Suppressor macrophage (primary cell): ENCODE measurements around the gene CANT1.
"Not testable (repeated sequence)": the region's sequence is repeated elsewhere in the genome, so short reads cannot be mapped to it uniquely, and the experiment has no call there.

ENCODE experiments used
- DNase-seq, 4 experiments: peaks; one replicate each; pipeline ENCODE4 v3.0.0-alpha.2; 2020 to 2022

Gene CANT1

GRCh38 chr17:78976907-78977680 lies 32.5 kb downstream of the CANT1 start:
- DNase-seq, result no peak

- DNase-seq, result peak; percentile 5 to 55 (median 34)
These were observed 34.7 kb downstream of the CANT1 start for GRCh38 chr17:78974635-78975591.

- no peak for DNase-seq
These were observed 35.6 kb downstream of the CANT1 start for GRCh38 chr17:78973792-78974520.

- DNase-seq, result no peak
These were observed 36.4 kb downstream of the CANT1 start for GRCh38 chr17:78973196-78973595.

- no peak for DNase-seq
These were observed 37.0 kb downstream of the CANT1 start for GRCh38 chr17:78972507-78973105.

- no peak for DNase-seq
These were observed 37.6 kb downstream of the CANT1 start for GRCh38 chr17:78971756-78972506.

- peak; percentile 80 to 92 (median 88) for DNase-seq
These were observed 38.5 kb downstream of the CANT1 start for GRCh38 chr17:78970834-78971755.

GRCh38 chr17:78969865-78970264 lies 39.7 kb downstream of the CANT1 start:
- no peak for DNase-seq

- no peak for DNase-seq
These were observed 41.7 kb downstream of the CANT1 start for GRCh38 chr17:78967782-78968362.

- no peak for DNase-seq
These were observed 42.5 kb downstream of the CANT1 start for GRCh38 chr17:78966910-78967600.

- DNase-seq, result no peak
These were observed 43.3 kb downstream of the CANT1 start for GRCh38 chr17:78966123-78966813.

- DNase-seq, result no peak
These were observed 44.1 kb downstream of the CANT1 start for GRCh38 chr17:78965491-78965924.

GRCh38 chr17:78963378-78963777 lies 46.2 kb downstream of the CANT1 start:
- no peak for DNase-seq

GRCh38 chr17:78962984-78963348 lies 46.6 kb downstream of the CANT1 start:
- DNase-seq, result not testable (repeated sequence)

GRCh38 chr17:78962345-78962983 lies 47.1 kb downstream of the CANT1 start:
- DNase-seq, result peak in 1 of 4 experiments; percentile 21

- no peak for DNase-seq
These were observed 48.0 kb downstream of the CANT1 start for GRCh38 chr17:78961571-78961970.

- no peak for DNase-seq
These were observed 48.6 kb downstream of the CANT1 start for GRCh38 chr17:78960928-78961327.

- no peak for DNase-seq
These were observed 49.8 kb downstream of the CANT1 start for GRCh38 chr17:78959803-78960202.
